Measurements from ENCODE around the gene REC114.
"Not testable (repeated sequence)": the region's sequence is repeated elsewhere in the genome, so short reads cannot be mapped to it uniquely, and the experiment has no call there.

REC114 gene

GRCh38 chr15:73568564-73569280 lies 125.8 kb downstream of the REC114 start:
- in situ Hi-C loops (cut with MboI; ENCODE audit: low pct_unique_long_range_greater_than_20kb, low sequenced_read_pairs) = no loop called here
- no peak for DNase-seq

- no peak for DNase-seq
- in situ Hi-C loops (cut with MboI; ENCODE audit: low pct_unique_long_range_greater_than_20kb, low sequenced_read_pairs) = no loop called here
Measured at GRCh38 chr15:73569361-73569760, 126.4 kb downstream of the REC114 start.

- DNase-seq = no peak
- in situ Hi-C loops (cut with MboI; ENCODE audit: low pct_unique_long_range_greater_than_20kb, low sequenced_read_pairs) = no loop called here
Measured at GRCh38 chr15:73570355-73571032, 127.5 kb downstream of the REC114 start.

GRCh38 chr15:73571346-73571745 lies 128.4 kb downstream of the REC114 start:
- in situ Hi-C loops (cut with MboI; ENCODE audit: low pct_unique_long_range_greater_than_20kb, low sequenced_read_pairs) = no loop called here
- no peak for DNase-seq

GRCh38 chr15:73572296-73572695 lies 129.3 kb downstream of the REC114 start:
- in situ Hi-C loops (cut with MboI; ENCODE audit: low pct_unique_long_range_greater_than_20kb, low sequenced_read_pairs) = no loop called here
- DNase-seq = no peak

GRCh38 chr15:73573037-73573436 lies 130.1 kb downstream of the REC114 start:
- in situ Hi-C loops (cut with MboI; ENCODE audit: low pct_unique_long_range_greater_than_20kb, low sequenced_read_pairs) = no loop called here
- DNase-seq = no peak

- in situ Hi-C loops (cut with MboI; ENCODE audit: low pct_unique_long_range_greater_than_20kb, low sequenced_read_pairs) = no loop called here
- DNase-seq = no peak
Measured at GRCh38 chr15:73573572-73573971, 130.6 kb downstream of the REC114 start.

GRCh38 chr15:73575636-73576247 lies 132.8 kb downstream of the REC114 start:
- no peak for DNase-seq
- in situ Hi-C loops (cut with MboI; ENCODE audit: low pct_unique_long_range_greater_than_20kb, low sequenced_read_pairs) = no loop called here

GRCh38 chr15:73577593-73577992 lies 134.6 kb downstream of the REC114 start:
- in situ Hi-C loops (cut with MboI; ENCODE audit: low pct_unique_long_range_greater_than_20kb, low sequenced_read_pairs); DNase-seq: not testable (repeated sequence)

GRCh38 chr15:73578026-73578425 lies 135.1 kb downstream of the REC114 start:
- in situ Hi-C loops (cut with MboI; ENCODE audit: low pct_unique_long_range_greater_than_20kb, low sequenced_read_pairs) = no loop called here

GRCh38 chr15:73582851-73583379 lies 140.0 kb downstream of the REC114 start:
- in situ Hi-C loops (cut with MboI; ENCODE audit: low pct_unique_long_range_greater_than_20kb, low sequenced_read_pairs) = no loop called here
- DNase-seq = no peak

More at GRCh38 chr15:73578026-73578425, 135.1 kb downstream of the REC114 start:
- DNase-seq = no peak

GRCh38 chr15:73583544-73583943 lies 140.6 kb downstream of the REC114 start:
- in situ Hi-C loops (cut with MboI; ENCODE audit: low pct_unique_long_range_greater_than_20kb, low sequenced_read_pairs) = no loop called here
- no peak for DNase-seq

GRCh38 chr15:73584699-73585420 lies 141.9 kb downstream of the REC114 start:
- DNase-seq = no peak
- in situ Hi-C loops (cut with MboI; ENCODE audit: low pct_unique_long_range_greater_than_20kb, low sequenced_read_pairs) = no loop called here

- in situ Hi-C loops (cut with MboI; ENCODE audit: low pct_unique_long_range_greater_than_20kb, low sequenced_read_pairs) = no loop called here
- no peak for DNase-seq
Measured at GRCh38 chr15:73585871-73586654, 143.1 kb downstream of the REC114 start.

- DNase-seq = no peak
- in situ Hi-C loops (cut with MboI; ENCODE audit: low pct_unique_long_range_greater_than_20kb, low sequenced_read_pairs) = no loop called here
Measured at GRCh38 chr15:73589766-73590165, 146.8 kb downstream of the REC114 start.

GRCh38 chr15:73590263-73590662 lies 147.3 kb downstream of the REC114 start:
- DNase-seq = no peak
- in situ Hi-C loops (cut with MboI; ENCODE audit: low pct_unique_long_range_greater_than_20kb, low sequenced_read_pairs) = no loop called here

- in situ Hi-C loops (cut with MboI; ENCODE audit: low pct_unique_long_range_greater_than_20kb, low sequenced_read_pairs) = no loop called here
- DNase-seq = no peak
Measured at GRCh38 chr15:73593304-73594074, 150.5 kb downstream of the REC114 start.

- in situ Hi-C loops (cut with MboI; ENCODE audit: low pct_unique_long_range_greater_than_20kb, low sequenced_read_pairs) = no loop called here
- DNase-seq = no peak
Measured at GRCh38 chr15:73594109-73594508, 151.1 kb downstream of the REC114 start.

Measured in KBM-7 (cell line).